HCT116 (cell line): ENCODE results near the gene ARHGEF3. TPM values are rescaled to one million over a fixed set of nuclear protein-coding genes. Genes with fewer than 3 reads are reported as not detected.

Experiments used
- ATAC-seq: fragments of 200-7000 bp; cut with Tn5 transposase; 2 replicates; pipeline ENCODE4 v1.9.1; 2020; ENCODE audit warnings: mild to moderate bottlenecking, moderate library complexity
- BruUV-seq: library from RNA; stranded (reverse); fragments of 400-500 nt; replicated peaks from 2 replicates; lab custom pipeline; 2021; lab: Mats Ljungman, UMichigan
- CTCF ChIA-PET: fragments of 300-600 bp; sonication (Branson Sonifier 250); formaldehyde crosslinking; loops from one replicate; lab custom pipeline; 2021; ENCODE audit warnings: antibody characterized with exemption; lab: Charles Lee
- POLR2A ChIA-PET: fragments of 300-600, 350-600 bp; sonication (Branson Sonifier 250); formaldehyde crosslinking; loops from one replicate; lab custom pipeline; 2021; ENCODE audit warnings: antibody characterized with exemption; lab: Charles Lee
- RAD21 ChIA-PET, 2 experiments: fragments of 300-600 bp; sonication (Branson Sonifier 250); formaldehyde crosslinking; loops; one replicate each; lab custom pipeline; 2023; ENCODE audit warnings: low total read pairs in 2 of 2; ENCODE audit not compliant: uncharacterized antibody in 2 of 2, unreplicated experiment in 2 of 2, low non-redundant PET in 1 of 2; lab: Charles Lee
- DNase-seq: peaks from one replicate; pipeline ENCODE4 v3.0.0-alpha.2; 2010; ENCODE audit warnings: low read depth, low spot score
- H2AFZ ChIP-seq: fragments of 200-600 bp; shearing (Covaris generic), sonication (generic); 2 replicates; pipeline ENCODE4 v1.6.1; 2017; ENCODE audit warnings: low read depth, mixed run types, mixed read lengths, antibody characterized with exemption, low read length; ENCODE audit not compliant: poor library complexity, severe bottlenecking
- H3K27ac ChIP-seq: 2 replicates; pipeline ENCODE4 v1.5.1; 2012; ENCODE audit warnings: low read depth, low read length
- H3K27me3 ChIP-seq: fragments of 200-600 bp; sonication (generic); 2 replicates; pipeline ENCODE4 v1.6.1; 2016; ENCODE audit warnings: mixed run types, low read length, mixed read lengths; ENCODE audit not compliant: insufficient read depth
- H3K36me3 ChIP-seq, 2 experiments: fragments of 200-500 bp in 1 of 2; fragments of 200-600 bp in 1 of 2; sonication (Bioruptor generic) in 1 of 2; sonication (generic) in 1 of 2; 2 replicates each; pipeline versions ENCODE4 v1.5.1 to v1.6.1; 2014 to 2016; ENCODE audit warnings: low read length in 2 of 2, inconsistent platforms in 1 of 2, mixed read lengths in 1 of 2, mixed run types in 1 of 2; ENCODE audit not compliant: insufficient read depth in 2 of 2, control insufficient read depth in 1 of 2
- H3K4me1 ChIP-seq, 2 experiments: fragments of 200-600 bp in 1 of 2; sonication (generic) in 1 of 2; 2 replicates each; pipeline versions ENCODE4 v1.5.1 to v1.6.1; 2012 to 2017; ENCODE audit warnings: low read length in 2 of 2, inconsistent platforms in 1 of 2, mild to moderate bottlenecking in 1 of 2, mixed read lengths in 1 of 2, mixed run types in 1 of 2, moderate library complexity in 1 of 2; ENCODE audit not compliant: insufficient read depth in 2 of 2, control insufficient read depth in 1 of 2
- H3K4me2 ChIP-seq: fragments of 200-600 bp; sonication (generic); 2 replicates; pipeline ENCODE4 v1.6.1; 2017; ENCODE audit warnings: mixed run types, low read length, mixed read lengths
- H3K4me3 ChIP-seq, 2 experiments: fragments of 200-600 bp in 1 of 2; sonication (generic) in 1 of 2; replicated peaks in 1 of 2; 2 replicates each; pipeline ENCODE4 v1.5.1; 2011 to 2016; ENCODE audit warnings: low read length in 2 of 2, control low read depth in 1 of 2, low read depth in 1 of 2, mild to moderate bottlenecking in 1 of 2, mixed read lengths in 1 of 2, mixed run types in 1 of 2
- H3K79me2 ChIP-seq: fragments of 200-600 bp; sonication (generic); 2 replicates; pipeline ENCODE4 v1.6.1; 2017; ENCODE audit warnings: mild to moderate bottlenecking, mixed run types, low read length, moderate library complexity, mixed read lengths; ENCODE audit not compliant: insufficient read depth
- H3K9ac ChIP-seq: fragments of 200-600 bp; sonication (generic); 2 replicates; pipeline ENCODE4 v1.6.1; 2016; ENCODE audit warnings: low read length, mixed read lengths
- H3K9me2 ChIP-seq: fragments of 200-600 bp; sonication (generic), shearing (Covaris generic); 2 replicates; pipeline ENCODE4 v1.6.1; 2017; ENCODE audit warnings: mixed run types, mild to moderate bottlenecking, moderate library complexity; ENCODE audit not compliant: insufficient read depth
- H3K9me3 ChIP-seq, 2 experiments: fragments of 200-500 bp in 1 of 2; fragments of 200-600 bp in 1 of 2; sonication (Bioruptor generic) in 1 of 2; sonication (generic) in 1 of 2; 2 replicates each; pipeline ENCODE4 v1.6.1; 2014 to 2017; ENCODE audit warnings: low read length in 2 of 2, mixed read lengths in 2 of 2, inconsistent platforms in 1 of 2, low read depth in 1 of 2, mild to moderate bottlenecking in 1 of 2, mixed run types in 1 of 2, moderate library complexity in 1 of 2; ENCODE audit not compliant: control insufficient read depth in 1 of 2, insufficient read depth in 1 of 2
- H4K20me1 ChIP-seq: fragments of 200-600 bp; sonication (generic), shearing (Covaris generic); 2 replicates; pipeline ENCODE4 v1.6.1; 2017; ENCODE audit warnings: mixed run types, mild to moderate bottlenecking, moderate library complexity; ENCODE audit not compliant: insufficient read depth
- ATF3 ChIP-seq: IDR thresholded peaks from 2 replicates; pipeline ENCODE4 v1.6.1; 2012
- CTCF ChIP-seq, 3 experiments: fragments of 200-600 bp in 1 of 3; sonication (generic) in 1 of 3; IDR thresholded peaks in 2 of 3; conservative IDR thresholded peaks in 1 of 3; 2 replicates each; pipeline ENCODE4 v1.5.1; 2012 to 2017; ENCODE audit warnings: low read depth in 2 of 3, low read length in 2 of 3, antibody characterized with exemption in 1 of 3, borderline replicate concordance in 1 of 3, control low read depth in 1 of 3, mild to moderate bottlenecking in 1 of 3, mixed read lengths in 1 of 3, mixed run types in 1 of 3, moderate library complexity in 1 of 3; ENCODE audit not compliant: insufficient read depth in 1 of 3
- EGR1 ChIP-seq: IDR thresholded peaks from 2 replicates; pipeline ENCODE4 v1.6.1; 2012; ENCODE audit warnings: low read depth
- ELF1 ChIP-seq: IDR thresholded peaks from 2 replicates; pipeline ENCODE4 v1.6.1; 2012; ENCODE audit warnings: low read depth, borderline replicate concordance
- EZH2 ChIP-seq: fragments of 200-600 bp; sonication (generic); IDR thresholded peaks from 2 replicates; pipeline ENCODE4 v1.6.1; 2017; ENCODE audit warnings: antibody characterized with exemption, mixed run types
- JUND ChIP-seq: IDR thresholded peaks from 2 replicates; pipeline ENCODE4 v1.6.1; 2012
- POLR2A ChIP-seq: IDR thresholded peaks from 2 replicates; pipeline ENCODE4 v1.7.0; 2011; ENCODE audit warnings: borderline replicate concordance; ENCODE audit not compliant: insufficient read depth, insufficient read length; ENCODE audit errors: extremely low read depth
- POLR2AphosphoS5 ChIP-seq: IDR thresholded peaks from 2 replicates; pipeline ENCODE4 v1.6.1; 2011; ENCODE audit warnings: mild to moderate bottlenecking, low read depth, low read length, moderate library complexity
- REST ChIP-seq: IDR thresholded peaks from 2 replicates; pipeline ENCODE4 v1.6.1; 2012; ENCODE audit warnings: low read depth
- SIN3A ChIP-seq: IDR thresholded peaks from 2 replicates; pipeline ENCODE4 v1.6.1; 2012; ENCODE audit warnings: low read depth
- SRF ChIP-seq: IDR thresholded peaks from 2 replicates; pipeline ENCODE4 v1.6.1; 2012; ENCODE audit warnings: low read depth
- TCF7L2 ChIP-seq: IDR thresholded peaks from 2 replicates; pipeline ENCODE4 v1.7.0; 2011; ENCODE audit warnings: borderline replicate concordance, inconsistent platforms; ENCODE audit not compliant: insufficient read depth, insufficient read length; ENCODE audit errors: extremely low read depth
- YY1 ChIP-seq: IDR thresholded peaks from 2 replicates; pipeline ENCODE4 v1.6.1; 2011; ENCODE audit warnings: low read length, low read depth, moderate library complexity, mild to moderate bottlenecking; ENCODE audit not compliant: insufficient replicate concordance; ENCODE audit errors: extremely low read depth
- ZNF274 ChIP-seq: fragments of 200-500 bp; sonication (Bioruptor generic); IDR thresholded peaks from 2 replicates; pipeline ENCODE4 v1.6.1; 2014; ENCODE audit warnings: mild to moderate bottlenecking, low read depth, low read length, inconsistent platforms
- intact Hi-C: fragments of 100-400 bp; cut with micrococcal nuclease; formaldehyde crosslinking; loops from 2 replicates; pipeline ENCODE4 v1.10.0; 2022
- total RNA-seq: library from RNA; stranded (reverse); gene quantifications from one replicate; pipeline ENCODE4 v1.2.1, GENCODE V29; 2021; ENCODE audit not compliant: unreplicated experiment

Gene ARHGEF3
- total RNA-seq, 1 experiment from 2014 or later, result 18.1 TPM

- intact Hi-C loops, result no loop called here
- no TSS peak for BruUV-seq
- TF ChIP-seq POLR2AphosphoS5 (no peak), CTCF (IDR thresholded peaks at IDR 0.05 in 2 of 3, conservative IDR thresholded peaks at IDR 0.05 in 1 of 3; ENCODE audit: borderline replicate concordance in 1 of 3, insufficient read depth in 1 of 3, low read depth in 2 of 3, low read length in 2 of 3) (no peak), REST (no peak), ATF3 (no peak), SRF (no peak), EZH2 (no peak), EGR1 (no peak), JUND (no peak), ZNF274 (no peak), POLR2A (no peak), TCF7L2 (no peak), YY1 (no peak), SIN3A (no peak), ELF1 (no peak)
- Histone ChIP-seq H4K20me1 (no peaks in the 10 kb centered on the region), H3K9ac (no peak overlapping the region), H2AFZ (no peak overlapping the region), H3K4me2 (no peak overlapping the region), H3K79me2 (no peaks in the 10 kb centered on the region), H3K4me3 (no peak overlapping the region), H3K4me1 (0 out of 4 replicates have a peak, but pooled peaks cover 0 to 2% of the 10 kb centered on the region in 2 experiments), H3K36me3 (no peaks in the 10 kb centered on the region), H3K9me3 (no peaks in the 10 kb centered on the region), H3K27me3 (no peaks in the 10 kb centered on the region), H3K27ac (no peak overlapping the region), H3K9me2 (no peaks in the 10 kb centered on the region)
- ATAC-seq (no peak), DNase-seq (no peak)
- ChIA-PET RAD21 (no interaction called here), CTCF (interaction anchor here (0.6 kb wide), 1 partner anchor 10 kb away, joined by 4 read pairs; the partner anchor contains the start of gene ARHGEF3), POLR2A (no interaction called here)
Measured at GRCh38 chr3:56792193-56792592, 9.6 kb downstream of the ARHGEF3 start.
